IPS DF 6.9 (cell line): ENCODE data around the gene ZKSCAN2.

Experiments
- DNase-seq: peaks from one replicate; pipeline ENCODE4 v3.0.0-alpha.2; 2013; ENCODE audit warnings: low read depth, low spot score
- H3K27ac ChIP-seq: one replicate; pipeline ENCODE4 v1.5.1; 2013; ENCODE audit warnings: low read length, control low read depth
- H3K27me3 ChIP-seq: 2 replicates; pipeline ENCODE4 v1.6.1; 2013; ENCODE audit warnings: mild to moderate bottlenecking, low read length; ENCODE audit not compliant: control insufficient read depth, insufficient read depth
- H3K36me3 ChIP-seq: 2 replicates; pipeline ENCODE4 v1.6.1; 2013; ENCODE audit warnings: low read length; ENCODE audit not compliant: control insufficient read depth, insufficient read depth
- H3K4me1 ChIP-seq: 2 replicates; pipeline ENCODE4 v1.6.1; 2013; ENCODE audit warnings: low read length; ENCODE audit not compliant: control insufficient read depth, insufficient read depth
- H3K4me3 ChIP-seq: 2 replicates; pipeline ENCODE4 v1.5.1; 2013; ENCODE audit warnings: mild to moderate bottlenecking, low read length
- H3K9me3 ChIP-seq: 2 replicates; pipeline ENCODE4 v1.6.1; 2013; ENCODE audit warnings: low read length, inconsistent platforms; ENCODE audit not compliant: control insufficient read depth, insufficient read depth
- WGBS: extraction: QIAGEN DNeasy Blood & Tissue Kit; methylation state at CpG from one replicate; pipeline ENCODE4 v1.1.7; 2013; ENCODE audit warnings: mixed read lengths, missing lambda C conversion rate; ENCODE audit not compliant: insufficient read length, insufficient coverage; 5-methylcytosine and 5-hydroxymethylcytosine counted together

The ZKSCAN2 gene

DNA sequence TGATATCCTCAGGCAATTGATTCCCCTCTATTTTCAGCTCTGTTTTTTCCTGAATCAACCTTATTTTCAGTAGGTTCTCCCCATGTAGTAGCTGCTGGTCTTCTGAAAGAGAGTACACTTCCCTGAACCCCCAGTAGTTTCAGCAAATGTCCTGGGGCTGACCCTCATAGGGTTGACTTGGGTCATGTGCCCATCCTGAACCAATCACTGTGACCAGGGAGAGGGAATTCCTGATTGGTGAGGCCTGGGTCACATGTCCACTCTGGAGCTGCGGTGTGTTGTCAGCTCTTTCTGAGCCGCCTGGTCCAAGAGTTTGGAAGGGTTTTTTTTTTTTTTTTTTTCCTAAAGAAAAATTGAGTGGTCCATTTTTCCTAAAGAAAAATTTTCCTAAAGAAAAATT is 8.3 kb upstream of the ZKSCAN2 start:
- H3K4me1 ChIP-seq = no peaks in the 10 kb centered on the region
- no peaks in the 10 kb centered on the region for H3K27me3 ChIP-seq
- H3K4me3 ChIP-seq = no peak overlapping the region
- no peaks in the 10 kb centered on the region for H3K36me3 ChIP-seq
- H3K27ac ChIP-seq = no peak overlapping the region
- no peaks in the 10 kb centered on the region for H3K9me3 ChIP-seq
- DNase-seq = no peak
- no CpG with 5 or more reads among the region's 2 CpGs for WGBS

DNA sequence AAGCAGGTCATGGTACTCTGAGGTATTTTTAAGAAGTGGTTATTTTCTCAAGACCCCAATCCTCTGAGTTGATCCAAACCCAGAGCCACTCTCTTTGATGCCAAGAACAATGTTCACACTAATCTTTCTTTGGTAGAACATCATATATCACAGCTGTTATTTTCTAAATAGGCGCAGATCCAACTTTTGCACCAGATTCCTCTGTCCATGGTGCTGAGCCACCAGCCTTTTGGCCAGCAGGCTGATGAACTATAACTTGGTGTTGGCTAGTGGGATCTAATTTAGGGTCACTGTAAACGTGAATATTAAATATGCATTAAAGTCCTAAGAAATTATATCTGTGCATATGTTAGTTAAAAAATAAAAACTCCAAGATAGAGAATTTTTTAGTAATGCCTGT is 7.0 kb upstream of the ZKSCAN2 start:
- no peaks in the 10 kb centered on the region for H3K36me3 ChIP-seq

GRCh38 chr16:25260416-25260815 is 2.8 kb upstream of the ZKSCAN2 start:
- Histone ChIP-seq H3K4me1 (no peaks in the 10 kb centered on the region), H3K36me3 (no peaks in the 10 kb centered on the region), H3K4me3 (no peak overlapping the region), H3K27ac (no peak overlapping the region), H3K27me3 (no peaks in the 10 kb centered on the region), H3K9me3 (no peaks in the 10 kb centered on the region)
- no peak for DNase-seq
- no CpG with 5 or more reads among the region's 5 CpGs for WGBS

More for the DNA sequence above, 7.0 kb upstream of the ZKSCAN2 start:
- DNase-seq = no peak
- no peak overlapping the region for H3K27ac ChIP-seq
- no CpG with 5 or more reads among the region's 2 CpGs for WGBS
- H3K4me3 ChIP-seq = no peak overlapping the region
- H3K9me3 ChIP-seq = no peaks in the 10 kb centered on the region
- H3K4me1 ChIP-seq = no peaks in the 10 kb centered on the region
- no peaks in the 10 kb centered on the region for H3K27me3 ChIP-seq

DNA sequence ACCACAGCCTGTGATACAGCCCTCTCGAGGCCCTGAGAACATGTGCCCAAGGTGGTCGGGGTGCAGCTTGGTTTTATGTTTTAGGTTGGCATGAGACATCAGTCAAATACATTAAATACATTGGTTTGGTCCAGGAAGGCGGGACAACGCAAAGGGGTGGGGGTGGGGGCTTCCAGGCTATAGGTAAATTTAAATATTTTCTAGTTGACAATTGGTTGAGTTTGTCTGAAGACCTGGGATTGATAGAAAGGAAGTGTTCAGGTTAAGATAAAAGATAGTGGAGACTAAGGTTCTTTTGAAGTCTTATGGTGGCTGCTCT is 1.2 kb upstream of the ZKSCAN2 start:
- Histone ChIP-seq H3K9me3 (no peaks in the 10 kb centered on the region), H3K27ac (no peak overlapping the region), H3K36me3 (peaks cover 7% of the 10 kb centered on the region; the same call in 1 of the 2 replicates), H3K27me3 (no peaks in the 10 kb centered on the region), H3K4me1 (no peaks in the 10 kb centered on the region), H3K4me3 (peak overlapping the region; percentile 84; the same call in 1 of the 2 replicates)
- no CpG with 5 or more reads among the region's 4 CpGs for WGBS
- no peak for DNase-seq

DNA sequence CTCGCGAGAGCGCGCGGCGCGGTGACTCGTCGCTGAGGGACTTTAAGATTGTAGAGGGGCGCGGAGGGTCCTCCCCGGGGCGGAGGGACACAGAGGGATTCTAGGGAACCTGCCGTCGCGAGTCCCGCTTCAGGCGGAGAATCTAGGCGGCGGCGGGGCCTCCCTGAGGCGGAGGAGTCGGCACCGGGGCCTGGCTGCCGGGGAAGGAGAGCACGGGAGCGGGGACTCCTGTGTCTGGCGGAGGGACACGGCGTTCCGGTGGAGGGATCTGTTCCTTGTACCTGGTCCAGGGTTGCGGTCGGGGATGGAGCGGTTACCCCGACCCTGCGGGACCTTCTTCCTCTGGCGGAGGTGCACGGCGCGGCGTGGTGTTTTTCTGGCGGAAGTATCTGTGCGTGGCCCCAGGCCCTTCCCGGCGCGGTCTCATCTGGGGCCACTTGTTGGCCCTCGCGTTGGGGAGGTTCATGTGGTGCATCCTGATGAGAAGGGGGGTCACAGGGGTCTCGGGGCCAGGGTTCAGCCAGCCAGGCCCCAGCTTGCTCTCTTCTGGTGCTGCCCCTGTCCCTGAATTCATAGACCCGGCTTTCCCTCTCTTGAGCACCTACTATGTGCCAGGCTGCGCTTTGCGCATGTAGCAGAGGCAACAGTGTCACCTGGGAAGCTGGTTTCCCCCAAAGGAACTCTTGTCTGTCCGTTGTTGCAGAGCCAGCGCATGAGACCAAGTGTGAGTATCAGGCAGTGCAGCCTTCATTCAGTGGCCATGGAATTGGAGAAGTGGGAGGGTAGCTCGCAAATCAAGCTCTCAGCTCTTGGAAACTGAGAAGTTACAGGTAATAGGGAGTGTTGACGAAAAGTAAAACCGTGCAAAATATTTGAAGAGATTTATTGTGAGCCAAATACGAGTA is 563 bp upstream of the ZKSCAN2 start:
- Histone ChIP-seq H3K27ac (no peak overlapping the region), H3K36me3 (peaks cover 7% of the 10 kb centered on the region; the same call in 1 of the 2 replicates), H3K27me3 (no peaks in the 10 kb centered on the region), H3K9me3 (no peaks in the 10 kb centered on the region), H3K4me1 (no peaks in the 10 kb centered on the region), H3K4me3 (peak overlapping the region; percentile 84)
- DNase-seq = peak; percentile 50
- no CpG with 5 or more reads among the region's 58 CpGs for WGBS

GRCh38 chr16:25256695-25257469 is 763 bp downstream of the ZKSCAN2 start:
- Histone ChIP-seq H3K27ac (no peak overlapping the region), H3K27me3 (no peaks in the 10 kb centered on the region), H3K9me3 (no peaks in the 10 kb centered on the region), H3K36me3 (peaks cover 8% of the 10 kb centered on the region; the same call in 1 of the 2 replicates), H3K4me3 (peak overlapping the region; percentile 84; the same call in 1 of the 2 replicates), H3K4me1 (no peaks in the 10 kb centered on the region)
- WGBS = no CpG with 5 or more reads among the region's 24 CpGs
- DNase-seq = no peak

GRCh38 chr16:25253322-25253721 is 4.3 kb downstream of the ZKSCAN2 start:
- no peak overlapping the region for H3K27ac ChIP-seq
- H3K4me1 ChIP-seq = no peaks in the 10 kb centered on the region
- no CpG with 5 or more reads among the region's 2 CpGs for WGBS
- H3K36me3 ChIP-seq = peaks cover 10% of the 10 kb centered on the region; the same call in 1 of the 2 replicates
- no peaks in the 10 kb centered on the region for H3K27me3 ChIP-seq
- H3K9me3 ChIP-seq = no peaks in the 10 kb centered on the region
- no peak overlapping the region for H3K4me3 ChIP-seq
- DNase-seq = no peak

GRCh38 chr16:25250467-25250866 is 7.2 kb downstream of the ZKSCAN2 start:
- DNase-seq = no peak
- no CpG with 5 or more reads among the region's 2 CpGs for WGBS
- Histone ChIP-seq H3K9me3 (no peaks in the 10 kb centered on the region), H3K4me3 (no peak overlapping the region), H3K27ac (no peak overlapping the region), H3K27me3 (no peaks in the 10 kb centered on the region), H3K36me3 (peaks cover 15% of the 10 kb centered on the region; the same call in 1 of the 2 replicates), H3K4me1 (no peaks in the 10 kb centered on the region)

DNA sequence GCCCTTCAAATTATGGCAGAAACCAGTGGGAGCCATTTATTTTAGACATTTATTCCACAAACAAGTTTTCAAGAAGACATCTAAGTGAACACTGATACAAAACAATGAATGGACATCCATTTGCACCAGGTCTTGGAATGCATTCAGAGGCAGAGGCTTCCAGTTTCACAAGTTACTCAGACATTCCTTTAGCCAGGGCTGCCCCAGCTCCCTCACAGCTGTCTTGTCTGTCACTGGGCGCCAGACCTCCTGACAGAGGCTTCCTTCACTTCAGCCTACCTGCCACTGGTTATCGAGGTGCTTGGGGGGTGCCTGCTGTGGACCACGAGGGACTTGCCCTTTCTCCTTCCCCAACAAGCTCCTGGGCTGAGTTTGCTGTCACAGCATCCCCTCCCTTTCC is 21.7 kb downstream of the ZKSCAN2 start:
- DNase-seq = no peak
- no CpG with 5 or more reads among the region's 3 CpGs for WGBS
- no peaks in the 10 kb centered on the region for H3K27me3 ChIP-seq
- no peak overlapping the region for H3K27ac ChIP-seq
- no peaks in the 10 kb centered on the region for H3K9me3 ChIP-seq
- H3K4me3 ChIP-seq = no peak overlapping the region
- H3K36me3 ChIP-seq = no peaks in the 10 kb centered on the region; the same call in 1 of the 2 replicates
- H3K4me1 ChIP-seq = 0 out of 2 replicates have a peak, but pooled peaks cover 1% of the 10 kb centered on the region

DNA sequence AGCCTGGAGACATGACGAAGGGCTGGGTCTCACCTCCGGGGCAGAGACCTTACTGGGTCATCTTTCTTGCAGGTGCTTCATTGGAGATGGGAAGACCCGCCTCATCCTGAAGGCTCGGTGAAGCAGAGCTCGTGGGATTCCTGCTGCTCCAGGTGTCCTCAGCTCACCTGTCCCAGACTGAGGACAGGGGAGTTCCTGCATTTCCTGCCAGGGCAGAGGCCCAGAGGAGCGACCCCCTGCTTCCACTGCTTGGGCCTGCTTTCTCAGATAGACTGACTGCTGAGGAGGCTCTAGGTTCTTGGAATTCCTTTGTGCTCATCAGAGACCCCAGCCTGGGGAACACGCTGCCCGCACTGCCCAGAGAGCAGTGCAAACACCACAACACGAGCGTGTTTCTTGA is 29.3 kb downstream of the ZKSCAN2 start:
- H3K36me3 ChIP-seq = no peaks in the 10 kb centered on the region
- no peak for DNase-seq
- H3K27me3 ChIP-seq = no peaks in the 10 kb centered on the region
- H3K4me1 ChIP-seq = peaks cover 1% of the 10 kb centered on the region; the same call in 1 of the 2 replicates
- H3K27ac ChIP-seq = no peak overlapping the region
- H3K4me3 ChIP-seq = no peak overlapping the region
- H3K9me3 ChIP-seq = no peaks in the 10 kb centered on the region
- WGBS = no CpG with 5 or more reads among the region's 10 CpGs
